D721Med (cell line): ENCODE measurements around the gene KRTAP9-8.
"Not testable (repeated sequence)": the region's sequence is repeated elsewhere in the genome, so short reads cannot be mapped to it uniquely, and the experiment has no call there.

Experiments used
- DNase-seq: peaks from one replicate; pipeline ENCODE4 v3.0.0; 2011; ENCODE audit warnings: low spot score; ENCODE audit not compliant: insufficient read length
- FAIRE-seq: peaks from 2 replicates; lab custom pipeline; 2011; peaks lifted over from hg19 to GRCh38; lab: Jason Lieb, UNC
- CTCF ChIP-seq: IDR thresholded peaks from 2 replicates; pipeline ENCODE4 v1.5.1; 2012; ENCODE audit warnings: mild to moderate bottlenecking, control low read depth; ENCODE audit not compliant: insufficient read depth; ENCODE audit errors: missing control alignments

Gene KRTAP9-8

DNA sequence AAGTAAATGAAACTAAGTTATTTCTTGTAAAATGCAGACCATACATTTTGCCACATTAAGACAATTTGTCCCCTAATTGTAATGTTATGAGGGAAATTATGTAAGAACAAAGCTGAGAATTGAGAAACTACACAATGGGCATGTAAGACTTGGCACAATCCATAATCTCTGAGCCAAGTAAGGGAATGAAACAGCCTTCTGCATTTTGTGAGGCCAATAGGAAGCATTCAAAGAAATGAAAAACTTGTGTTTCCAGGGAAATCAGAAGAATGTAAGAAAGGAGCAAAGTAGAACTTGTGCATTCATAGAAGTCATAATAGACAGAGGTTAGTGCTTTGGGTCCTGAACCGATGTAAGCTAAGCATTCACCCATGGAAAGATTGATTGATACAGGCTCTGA is 13.5 kb downstream of the KRTAP9-8 start:
- FAIRE-seq (no peak), DNase-seq (no peak)
- no peak for TF ChIP-seq CTCF

- DNase-seq (no peak), FAIRE-seq (no peak)
- TF ChIP-seq CTCF = no peak
These were observed 17.1 kb downstream of the KRTAP9-8 start for GRCh38 chr17:41254861-41255260.

DNA sequence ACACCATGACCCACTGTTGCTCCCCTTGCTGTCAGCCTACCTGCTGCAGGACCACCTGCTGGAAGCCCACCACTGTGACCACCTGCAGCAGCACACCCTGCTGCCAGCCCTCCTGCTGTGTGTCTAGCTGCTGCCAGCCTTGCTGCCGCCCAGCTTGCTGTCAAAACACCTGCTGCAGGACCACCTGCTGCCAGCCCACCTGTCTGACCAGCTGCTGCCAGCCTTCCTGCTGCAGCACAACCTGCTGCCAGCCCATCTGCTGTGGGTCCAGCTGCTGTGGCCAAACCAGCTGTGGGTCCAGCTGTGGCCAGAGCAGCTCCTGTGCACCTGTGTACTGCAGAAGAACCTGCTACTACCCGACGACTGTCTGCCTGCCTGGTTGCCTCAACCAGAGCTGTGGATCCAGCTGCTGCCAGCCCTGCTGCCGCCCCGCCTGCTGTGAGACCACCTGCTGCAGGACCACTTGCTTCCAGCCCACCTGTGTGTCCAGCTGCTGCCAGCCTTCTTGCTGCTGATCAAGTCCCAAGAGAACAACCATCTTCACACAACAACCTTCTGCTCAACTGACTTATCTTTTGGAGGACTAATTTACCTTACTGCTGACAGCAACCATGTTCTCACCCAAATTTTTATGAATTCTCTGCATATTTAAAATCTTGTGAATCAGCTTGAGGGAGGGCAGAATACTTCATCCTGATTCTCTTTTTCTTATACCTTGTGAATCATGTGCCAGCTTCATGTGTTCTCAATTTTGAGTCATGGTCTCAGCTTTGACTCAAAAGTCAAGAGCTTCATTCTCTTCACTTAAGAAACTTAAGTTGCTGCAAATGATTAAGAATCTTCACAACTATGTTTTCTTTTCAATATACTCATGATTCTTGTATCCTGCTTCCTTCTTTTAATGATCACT is 17.8 kb downstream of the KRTAP9-8 start, which contains the start of gene KRTAP9-9:
KRTAP9-9 (plus strand) TSS at position 4 of the 910 bp plus-strand sequence.
- not testable (repeated sequence) for DNase-seq, FAIRE-seq

DNA sequence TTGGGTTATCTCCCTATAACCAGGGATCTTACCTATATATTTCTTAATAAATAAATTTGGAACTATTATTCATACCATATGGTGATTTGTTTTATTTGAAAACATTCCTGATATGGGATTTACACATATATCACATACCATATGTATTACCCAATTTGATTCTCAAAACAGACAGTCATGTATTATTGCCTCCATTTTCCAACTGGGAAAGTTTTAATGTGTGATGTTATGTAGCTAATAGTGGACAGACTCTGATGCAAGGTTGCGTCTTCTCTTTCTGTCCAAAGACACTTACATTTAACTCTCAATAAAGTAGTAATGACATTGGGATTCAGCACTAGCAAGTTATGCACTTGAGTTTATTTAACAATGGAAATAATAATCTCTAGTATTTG is 18.5 kb downstream of the KRTAP9-8 start:
- no peak for TF ChIP-seq CTCF
- DNase-seq = no peak
- no peak for FAIRE-seq

DNA sequence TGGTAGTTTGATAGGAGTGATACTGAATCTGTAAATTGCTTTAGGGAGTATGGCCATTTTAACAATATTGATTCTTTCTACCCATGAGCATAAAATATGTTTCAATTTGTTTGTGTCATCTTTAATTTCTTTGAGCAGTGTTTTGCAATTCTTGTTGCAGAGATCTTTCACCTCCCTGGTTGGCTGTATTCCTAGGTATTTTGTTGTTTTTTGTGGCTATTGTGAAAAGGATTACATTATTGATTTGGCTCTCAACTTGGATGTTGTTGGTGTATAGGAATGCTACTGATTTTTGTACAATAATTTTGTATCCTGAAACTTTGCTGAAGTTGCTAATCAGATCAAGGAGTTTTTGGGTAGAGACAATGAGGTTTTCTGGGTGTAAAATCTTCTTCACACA is 20.6 kb downstream of the KRTAP9-8 start:
- TF ChIP-seq CTCF = no peak
- no peak for DNase-seq
- no peak for FAIRE-seq

DNA sequence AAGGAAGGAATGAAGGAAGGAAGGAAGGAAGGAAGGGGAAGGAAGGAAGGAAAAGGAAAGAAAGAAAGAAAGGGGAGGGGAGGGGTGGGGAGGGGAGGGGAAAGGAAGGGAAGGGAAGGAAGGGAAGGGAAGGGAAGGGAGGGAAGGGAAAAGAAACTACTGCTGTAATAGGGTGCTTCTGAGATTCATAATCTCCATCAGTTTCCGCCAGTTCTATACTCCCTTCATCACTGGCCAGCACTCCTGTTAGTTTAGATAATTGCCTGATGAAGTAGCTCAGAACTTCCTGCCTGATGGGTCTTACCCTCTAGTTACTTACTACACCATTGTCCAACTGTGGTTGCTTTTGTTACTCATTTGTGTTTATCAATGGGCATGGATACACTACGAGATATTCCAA is 25.4 kb downstream of the KRTAP9-8 start:
- TF ChIP-seq CTCF = no peak
- no peak for FAIRE-seq
- DNase-seq = no peak

GRCh38 chr17:41264599-41264998 is 26.8 kb downstream of the KRTAP9-8 start:
- TF ChIP-seq CTCF = no peak
- no peak for DNase-seq
- no peak for FAIRE-seq

DNA sequence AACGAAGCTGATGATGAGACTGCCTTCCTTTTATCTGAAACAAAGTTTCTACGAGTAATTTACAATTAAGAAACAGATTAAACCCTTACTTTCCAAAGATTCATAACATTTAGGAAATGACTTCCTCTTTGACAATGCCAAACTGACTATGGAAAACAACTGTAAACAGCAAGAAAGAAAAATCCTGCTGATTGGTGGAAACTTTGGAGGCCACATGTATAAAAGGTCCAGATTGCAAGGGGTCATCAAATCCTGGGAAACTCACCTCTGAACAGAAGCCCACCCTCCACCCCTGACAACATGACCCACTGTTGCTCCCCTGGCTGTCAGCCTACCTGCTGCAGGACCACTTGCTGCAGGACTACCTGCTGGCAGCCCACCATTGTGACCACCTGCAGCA is 27.3 kb downstream of the KRTAP9-8 start, which contains the start of gene KRTAP9-6:
KRTAP9-6 (plus strand) TSS at position 301 of the 400 bp plus-strand sequence; CDS start at position 301, 0 bp downstream.
- FAIRE-seq (no peak), DNase-seq (no peak)

More for the DNA sequence above, 27.3 kb downstream of the KRTAP9-8 start, which contains the start of gene KRTAP9-6:
- no peak for TF ChIP-seq CTCF
